IgD-negative memory B cell (primary cell): ENCODE data around the gene KRTAP9-1. TPM values are rescaled to one million over a fixed set of nuclear protein-coding genes. Genes with fewer than 3 reads are reported as not detected.

Experiments used
- H3K27ac Mint-ChIP-seq, 3 donors: one replicate each; pipeline ENCODE4 v1.8.0; 2020 to 2022; ENCODE audit warnings: mild to moderate bottlenecking in 3 of 3, mixed read lengths in 3 of 3, moderate library complexity in 1 of 3
- H3K27me3 Mint-ChIP-seq: one replicate; pipeline ENCODE4 v1.8.0; 2021; ENCODE audit warnings: mixed read lengths
- H3K36me3 Mint-ChIP-seq: one replicate; pipeline ENCODE4 v1.8.0; 2020; ENCODE audit warnings: mild to moderate bottlenecking, mixed read lengths
- H3K4me1 Mint-ChIP-seq, 3 donors: one replicate each; pipeline ENCODE4 v1.8.0; 2020 to 2022; ENCODE audit warnings: mixed read lengths in 3 of 3, mild to moderate bottlenecking in 1 of 3
- H3K4me3 Mint-ChIP-seq, 4 donors: one replicate each; pipeline ENCODE4 v1.8.0; 2020 to 2022; ENCODE audit warnings: mild to moderate bottlenecking in 4 of 4, mixed read lengths in 4 of 4, moderate library complexity in 3 of 4
- H3K9me3 Mint-ChIP-seq, 3 donors: one replicate each; pipeline ENCODE4 v1.8.0; 2020 to 2021; ENCODE audit warnings: mixed read lengths in 3 of 3, mild to moderate bottlenecking in 1 of 3
- polyA plus RNA-seq: library from polyadenylated mRNA; unstranded; fragments of 300-500 nt; fragmentation: Illumina TruSeq; gene quantifications from one replicate; pipeline ENCODE4 v1.2.3, GENCODE V29; 2021

KRTAP9-1 gene
- polyA plus RNA-seq, 1 donor from 2014 or later: not detected

GRCh38 chr17:41167561-41167960 is 22.1 kb upstream of the KRTAP9-1 start:
- peaks cover 5% of the 10 kb centered on the region for H3K27me3 Mint-ChIP-seq

GRCh38 chr17:41168121-41168520 is 21.6 kb upstream of the KRTAP9-1 start, which contains the start of gene KRTAP4-3:
Gene KRTAP4-3, minus strand, starts transcription at chr17:41168221. Its CDS starts 49 bp downstream, at chr17:41168172.
- Mint-ChIP-seq H3K9me3 (no peaks in the 10 kb centered on the region), H3K36me3 (no peaks in the 10 kb centered on the region), H3K4me1 (peaks cover 0 to 5% (median 0%) of the 10 kb centered on the region in 3 donors), H3K4me3 (no peak within 1 kb of the TSS), H3K27ac (no peak within 1 kb of the TSS), H3K27me3 (peaks cover 5% of the 10 kb centered on the region)

More at GRCh38 chr17:41167561-41167960, 22.1 kb upstream of the KRTAP9-1 start:
- Mint-ChIP-seq H3K4me3 (no peak overlapping the region), H3K36me3 (no peaks in the 10 kb centered on the region), H3K27ac (no peak overlapping the region), H3K9me3 (no peaks in the 10 kb centered on the region), H3K4me1 (peaks cover 0 to 2% (median 0%) of the 10 kb centered on the region in 3 donors)

- peaks cover 10 to 22% (median 19%) of the 10 kb centered on the region in 3 donors for H3K4me1 Mint-ChIP-seq
- no peaks in the 10 kb centered on the region for H3K9me3 Mint-ChIP-seq
- peaks cover 2% of the 10 kb centered on the region for H3K27me3 Mint-ChIP-seq
- no peak overlapping the region for H3K27ac Mint-ChIP-seq
- H3K4me3 Mint-ChIP-seq: no peak overlapping the region
- H3K36me3 Mint-ChIP-seq: no peaks in the 10 kb centered on the region
Measured at GRCh38 chr17:41171886-41172285, 17.8 kb upstream of the KRTAP9-1 start.

GRCh38 chr17:41176744-41177387 is 12.8 kb upstream of the KRTAP9-1 start:
- Mint-ChIP-seq H3K4me3 (peak overlapping the region in 2 of 4 donors; percentile 42 to 75), H3K27ac (peak overlapping the region in 2 of 3 donors; percentile 47 to 64), H3K9me3 (no peaks in the 10 kb centered on the region), H3K27me3 (no peaks in the 10 kb centered on the region), H3K36me3 (no peaks in the 10 kb centered on the region), H3K4me1 (peaks cover 15 to 38% (median 32%) of the 10 kb centered on the region in 3 donors)

GRCh38 chr17:41177727-41178271 is 11.9 kb upstream of the KRTAP9-1 start, which contains the start of gene KRTAP4-2:
Gene KRTAP4-2, minus strand, starts transcription at chr17:41178221. Its CDS starts 57 bp downstream, at chr17:41178164.
- peak within 1 kb of the TSS in 1 of 4 donors; percentile 75 for H3K4me3 Mint-ChIP-seq
- no peaks in the 10 kb centered on the region for H3K9me3 Mint-ChIP-seq
- H3K27ac Mint-ChIP-seq: peak within 1 kb of the TSS in 2 of 3 donors; percentile 47 to 64
- peaks cover 15 to 36% (median 32%) of the 10 kb centered on the region in 3 donors for H3K4me1 Mint-ChIP-seq
- H3K36me3 Mint-ChIP-seq: no peaks in the 10 kb centered on the region
- no peaks in the 10 kb centered on the region for H3K27me3 Mint-ChIP-seq

- Mint-ChIP-seq H3K9me3 (no peaks in the 10 kb centered on the region), H3K27ac (no peak overlapping the region), H3K4me3 (no peak overlapping the region), H3K27me3 (no peaks in the 10 kb centered on the region), H3K36me3 (no peaks in the 10 kb centered on the region), H3K4me1 (peaks cover 15 to 32% (median 30%) of the 10 kb centered on the region in 3 donors)
Measured at GRCh38 chr17:41178341-41178740, 11.3 kb upstream of the KRTAP9-1 start.

GRCh38 chr17:41178843-41179616 is 10.7 kb upstream of the KRTAP9-1 start:
- H3K4me3 Mint-ChIP-seq: no peak overlapping the region
- H3K27me3 Mint-ChIP-seq: no peaks in the 10 kb centered on the region
- peaks cover 15 to 30% (median 27%) of the 10 kb centered on the region in 3 donors for H3K4me1 Mint-ChIP-seq
- H3K9me3 Mint-ChIP-seq: no peaks in the 10 kb centered on the region
- no peaks in the 10 kb centered on the region for H3K36me3 Mint-ChIP-seq
- no peak overlapping the region for H3K27ac Mint-ChIP-seq

GRCh38 chr17:41184480-41184961 is 5.2 kb upstream of the KRTAP9-1 start, which contains the start of gene KRTAP4-1:
Gene KRTAP4-1, minus strand, starts transcription at chr17:41184911. Its CDS starts 57 bp downstream, at chr17:41184854.
- H3K36me3 Mint-ChIP-seq: no peaks in the 10 kb centered on the region
- H3K27ac Mint-ChIP-seq: no peak within 1 kb of the TSS
- H3K4me3 Mint-ChIP-seq: peak within 1 kb of the TSS in 1 of 4 donors; percentile 51
- H3K9me3 Mint-ChIP-seq: no peaks in the 10 kb centered on the region
- no peaks in the 10 kb centered on the region for H3K4me1 Mint-ChIP-seq
- peaks cover 7% of the 10 kb centered on the region for H3K27me3 Mint-ChIP-seq

- H3K9me3 Mint-ChIP-seq: no peaks in the 10 kb centered on the region
- no peak overlapping the region for H3K4me3 Mint-ChIP-seq
- peaks cover 7% of the 10 kb centered on the region for H3K27me3 Mint-ChIP-seq
- H3K27ac Mint-ChIP-seq: no peak overlapping the region
- no peaks in the 10 kb centered on the region for H3K4me1 Mint-ChIP-seq
- H3K36me3 Mint-ChIP-seq: no peaks in the 10 kb centered on the region
Measured at GRCh38 chr17:41185001-41185400, 4.7 kb upstream of the KRTAP9-1 start.

GRCh38 chr17:41186872-41187271 is 2.8 kb upstream of the KRTAP9-1 start:
- Mint-ChIP-seq H3K9me3 (no peaks in the 10 kb centered on the region), H3K4me1 (no peaks in the 10 kb centered on the region), H3K27me3 (peaks cover 17% of the 10 kb centered on the region), H3K4me3 (no peak overlapping the region), H3K27ac (no peak overlapping the region), H3K36me3 (no peaks in the 10 kb centered on the region)

GRCh38 chr17:41190328-41190727 is 641 bp downstream of the KRTAP9-1 start:
- Mint-ChIP-seq H3K27ac (no peak overlapping the region), H3K4me3 (peak overlapping the region in 1 of 4 donors; percentile 45), H3K27me3 (peaks cover 15% of the 10 kb centered on the region), H3K4me1 (no peaks in the 10 kb centered on the region), H3K9me3 (no peaks in the 10 kb centered on the region), H3K36me3 (no peaks in the 10 kb centered on the region)

- Mint-ChIP-seq H3K27ac (no peak overlapping the region), H3K4me3 (no peak overlapping the region), H3K36me3 (no peaks in the 10 kb centered on the region), H3K4me1 (no peaks in the 10 kb centered on the region), H3K27me3 (peaks cover 6% of the 10 kb centered on the region), H3K9me3 (peaks cover 0 to 7% (median 6%) of the 10 kb centered on the region in 3 donors)
Measured at GRCh38 chr17:41196068-41196467, 6.4 kb downstream of the KRTAP9-1 start.

GRCh38 chr17:41199421-41200078 is 9.9 kb downstream of the KRTAP9-1 start:
- Mint-ChIP-seq H3K4me3 (no peak overlapping the region), H3K4me1 (no peaks in the 10 kb centered on the region), H3K36me3 (no peaks in the 10 kb centered on the region), H3K27me3 (peaks cover 3% of the 10 kb centered on the region), H3K9me3 (peaks cover 0 to 7% (median 6%) of the 10 kb centered on the region in 3 donors), H3K27ac (no peak overlapping the region)

- Mint-ChIP-seq H3K9me3 (peaks cover 0 to 5% (median 0%) of the 10 kb centered on the region in 3 donors), H3K4me3 (no peak overlapping the region), H3K4me1 (peaks cover 0 to 10% (median 0%) of the 10 kb centered on the region in 3 donors), H3K27me3 (peaks cover 41% of the 10 kb centered on the region), H3K27ac (no peak overlapping the region), H3K36me3 (no peaks in the 10 kb centered on the region)
Measured at GRCh38 chr17:41211845-41212466, 22.3 kb downstream of the KRTAP9-1 start.
